Astrocyte of the cerebellum (primary cell): ENCODE results near the gene ATXN7L1.

Experiments
- DNase-seq: peaks from one replicate; pipeline ENCODE4 v3.0.0-alpha.2; 2011; ENCODE audit warnings: low read depth
- H3K4me3 ChIP-seq: 2 replicates; pipeline ENCODE4 v1.5.1; 2011; ENCODE audit warnings: mild to moderate bottlenecking, low read depth, low read length, moderate library complexity
- in situ Hi-C: cut with HindIII; loops from 2 replicates; pipeline ENCODE4 v1.10.0; 2017; ENCODE audit warnings: low sequenced_read_pairs
- TF ChIP-seq, protein P1 (sequence below): IDR thresholded peaks from 2 replicates; pipeline ENCODE4 v1.5.1; 2012; ENCODE audit warnings: low read length, low read depth, moderate library complexity, mild to moderate bottlenecking; ENCODE audit errors: missing control alignments

ATXN7L1 gene

GRCh38 chr7:105567821-105568220, 308.6 kb downstream of the ATXN7L1 start:
- TF ChIP-seq, protein P1, sequence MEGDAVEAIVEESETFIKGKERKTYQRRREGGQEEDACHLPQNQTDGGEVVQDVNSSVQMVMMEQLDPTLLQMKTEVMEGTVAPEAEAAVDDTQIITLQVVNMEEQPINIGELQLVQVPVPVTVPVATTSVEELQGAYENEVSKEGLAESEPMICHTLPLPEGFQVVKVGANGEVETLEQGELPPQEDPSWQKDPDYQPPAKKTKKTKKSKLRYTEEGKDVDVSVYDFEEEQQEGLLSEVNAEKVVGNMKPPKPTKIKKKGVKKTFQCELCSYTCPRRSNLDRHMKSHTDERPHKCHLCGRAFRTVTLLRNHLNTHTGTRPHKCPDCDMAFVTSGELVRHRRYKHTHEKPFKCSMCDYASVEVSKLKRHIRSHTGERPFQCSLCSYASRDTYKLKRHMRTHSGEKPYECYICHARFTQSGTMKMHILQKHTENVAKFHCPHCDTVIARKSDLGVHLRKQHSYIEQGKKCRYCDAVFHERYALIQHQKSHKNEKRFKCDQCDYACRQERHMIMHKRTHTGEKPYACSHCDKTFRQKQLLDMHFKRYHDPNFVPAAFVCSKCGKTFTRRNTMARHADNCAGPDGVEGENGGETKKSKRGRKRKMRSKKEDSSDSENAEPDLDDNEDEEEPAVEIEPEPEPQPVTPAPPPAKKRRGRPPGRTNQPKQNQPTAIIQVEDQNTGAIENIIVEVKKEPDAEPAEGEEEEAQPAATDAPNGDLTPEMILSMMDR: no peak
- DNase-seq: no peak
- in situ Hi-C loops: no loop called here
- no peak overlapping the region for H3K4me3 ChIP-seq

DNA sequence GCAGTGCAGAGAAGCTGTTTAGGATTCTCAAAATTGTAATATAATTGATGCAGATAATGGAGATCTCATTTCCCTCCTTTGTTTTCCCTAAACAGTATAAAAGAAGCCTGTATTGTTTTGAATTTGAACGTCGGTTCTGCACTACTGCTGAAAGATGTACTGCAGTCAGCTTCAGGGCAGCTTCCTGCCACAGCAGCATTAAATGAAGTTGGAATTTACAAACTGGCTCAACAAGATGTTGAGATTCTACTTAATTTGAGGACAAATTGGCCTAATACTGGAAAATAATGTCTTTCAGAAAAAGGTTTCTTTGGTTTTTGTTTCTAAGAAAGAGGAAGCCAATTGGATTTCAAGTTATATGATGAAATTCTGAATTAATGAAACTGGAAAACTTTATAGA, 309.4 kb downstream of the ATXN7L1 start:
- TF ChIP-seq, protein P1: no peak
- in situ Hi-C loops: no loop called here
- no peak overlapping the region for H3K4me3 ChIP-seq
- no peak for DNase-seq

DNA sequence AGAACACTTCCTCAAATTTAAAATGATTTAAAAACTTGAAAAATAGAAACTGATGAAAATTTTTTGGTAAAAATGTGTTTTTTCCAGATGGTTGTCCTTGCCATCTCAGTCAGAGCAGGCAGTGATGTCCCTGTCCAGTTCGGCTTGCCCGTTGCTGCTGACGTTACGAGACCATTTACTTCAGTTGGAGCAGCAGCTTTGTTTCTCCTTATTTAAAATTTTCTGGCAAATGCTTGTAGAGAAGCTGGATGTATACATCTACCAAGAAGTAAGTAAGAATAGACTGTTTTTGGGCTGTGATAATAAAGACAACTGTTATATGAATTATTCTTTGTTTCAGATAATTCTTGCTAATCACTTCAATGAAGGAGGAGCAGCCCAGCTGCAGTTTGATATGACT, 311.2 kb downstream of the ATXN7L1 start:
- no peak for DNase-seq
- TF ChIP-seq, protein P1: no peak
- in situ Hi-C loops: no loop called here
- H3K4me3 ChIP-seq: no peak overlapping the region

DNA sequence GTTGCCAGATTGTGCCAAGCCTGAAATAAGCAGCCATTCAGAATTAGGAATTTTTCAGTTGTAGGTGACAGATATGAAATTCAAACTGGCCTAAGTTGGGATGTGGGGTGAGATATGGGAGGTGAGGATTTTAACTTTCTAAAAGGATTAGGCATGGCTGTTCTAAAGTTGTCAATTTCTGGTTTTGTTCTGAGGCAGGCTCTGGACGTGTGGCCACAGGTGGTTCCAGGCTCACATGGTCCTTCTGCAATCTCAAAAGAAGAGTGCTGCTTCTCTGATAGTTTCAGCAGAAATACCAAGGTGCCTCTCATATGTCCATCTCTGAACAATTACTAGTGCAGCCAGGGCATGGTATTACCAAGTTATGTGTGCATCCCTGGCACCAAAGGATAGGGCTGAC, 316.5 kb downstream of the ATXN7L1 start:
- DNase-seq: no peak
- no peak overlapping the region for H3K4me3 ChIP-seq
- TF ChIP-seq, protein P1: no peak
- in situ Hi-C loops: no loop called here
